Stimulated activated CD8-positive, alpha-beta memory T cell treated with anti-CD3 and anti-CD28 coated beads, Interleukin-12 subunit alpha, Interleukin-12 subunit beta, amount 100 ng/mL, for 24 hours (primary cell): ENCODE results near the gene LRIG3.

Experiments used
- DNase-seq: peaks from one replicate; pipeline ENCODE4 v3.0.0-alpha.2; 2020; ENCODE audit errors: extremely low read depth

Gene LRIG3

GRCh38 chr12:58932806-58933681, 12.7 kb upstream of the LRIG3 start:
- no peak for DNase-seq

- DNase-seq: no peak
Measured at GRCh38 chr12:58931518-58931917, 11.2 kb upstream of the LRIG3 start.

- no peak for DNase-seq
Measured at GRCh38 chr12:58930770-58931324, 10.5 kb upstream of the LRIG3 start.

GRCh38 chr12:58927120-58927519, 6.8 kb upstream of the LRIG3 start:
- DNase-seq: no peak

GRCh38 chr12:58926586-58926985, 6.3 kb upstream of the LRIG3 start:
- no peak for DNase-seq

GRCh38 chr12:58925751-58926150, 5.4 kb upstream of the LRIG3 start:
- DNase-seq: no peak

GRCh38 chr12:58925111-58925611, 4.9 kb upstream of the LRIG3 start:
- no peak for DNase-seq

- DNase-seq: no peak
Measured at GRCh38 chr12:58924652-58925051, 4.3 kb upstream of the LRIG3 start.

GRCh38 chr12:58923781-58924180, 3.5 kb upstream of the LRIG3 start:
- no peak for DNase-seq

GRCh38 chr12:58922849-58923248, 2.5 kb upstream of the LRIG3 start:
- no peak for DNase-seq

- DNase-seq: no peak
Measured at GRCh38 chr12:58920961-58921861, 907 bp upstream of the LRIG3 start.

GRCh38 chr12:58919231-58920101, 838 bp downstream of the LRIG3 start:
- DNase-seq: no peak

- no peak for DNase-seq
Measured at GRCh38 chr12:58918469-58918844, 1.8 kb downstream of the LRIG3 start.

GRCh38 chr12:58917699-58918468, 2.4 kb downstream of the LRIG3 start:
- no peak for DNase-seq

- no peak for DNase-seq
Measured at GRCh38 chr12:58916921-58917511, 3.3 kb downstream of the LRIG3 start.

GRCh38 chr12:58916161-58916621, 4.1 kb downstream of the LRIG3 start:
- DNase-seq: no peak

- no peak for DNase-seq
Measured at GRCh38 chr12:58915634-58916033, 4.7 kb downstream of the LRIG3 start.

GRCh38 chr12:58915037-58915436, 5.3 kb downstream of the LRIG3 start:
- DNase-seq: no peak

GRCh38 chr12:58914457-58914856, 5.8 kb downstream of the LRIG3 start:
- no peak for DNase-seq

GRCh38 chr12:58907391-58907790, 12.9 kb downstream of the LRIG3 start:
- DNase-seq: no peak
